SU-DHL-6 (cell line): ENCODE measurements around the gene SLC16A4.

Source experiments
- EZH2phosphoT487 ChIP-seq: fragments of 200-600 bp; sonication (generic), shearing (Covaris generic); conservative IDR thresholded peaks from 2 replicates; pipeline ENCODE4 v1.6.1; 2018; ENCODE audit warnings: mild to moderate bottlenecking, antibody characterized with exemption, low read length, moderate library complexity, mixed read lengths
- TF ChIP-seq, protein P1 (sequence below): fragments of 200-600 bp; sonication (generic); IDR thresholded peaks from one replicate; pipeline ENCODE4 v1.5.1; 2017; ENCODE audit warnings: antibody characterized with exemption, mild to moderate bottlenecking, low read length, moderate library complexity; ENCODE audit not compliant: insufficient read depth, poor library complexity, severe bottlenecking

GRCh38 chr1:110420874-110421793, 30.3 kb upstream of the SLC16A4 start:
- TF ChIP-seq, protein P1, sequence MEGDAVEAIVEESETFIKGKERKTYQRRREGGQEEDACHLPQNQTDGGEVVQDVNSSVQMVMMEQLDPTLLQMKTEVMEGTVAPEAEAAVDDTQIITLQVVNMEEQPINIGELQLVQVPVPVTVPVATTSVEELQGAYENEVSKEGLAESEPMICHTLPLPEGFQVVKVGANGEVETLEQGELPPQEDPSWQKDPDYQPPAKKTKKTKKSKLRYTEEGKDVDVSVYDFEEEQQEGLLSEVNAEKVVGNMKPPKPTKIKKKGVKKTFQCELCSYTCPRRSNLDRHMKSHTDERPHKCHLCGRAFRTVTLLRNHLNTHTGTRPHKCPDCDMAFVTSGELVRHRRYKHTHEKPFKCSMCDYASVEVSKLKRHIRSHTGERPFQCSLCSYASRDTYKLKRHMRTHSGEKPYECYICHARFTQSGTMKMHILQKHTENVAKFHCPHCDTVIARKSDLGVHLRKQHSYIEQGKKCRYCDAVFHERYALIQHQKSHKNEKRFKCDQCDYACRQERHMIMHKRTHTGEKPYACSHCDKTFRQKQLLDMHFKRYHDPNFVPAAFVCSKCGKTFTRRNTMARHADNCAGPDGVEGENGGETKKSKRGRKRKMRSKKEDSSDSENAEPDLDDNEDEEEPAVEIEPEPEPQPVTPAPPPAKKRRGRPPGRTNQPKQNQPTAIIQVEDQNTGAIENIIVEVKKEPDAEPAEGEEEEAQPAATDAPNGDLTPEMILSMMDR = no peak
- no peak for TF ChIP-seq EZH2phosphoT487
